ENCODE data around the gene CHRND. TPM values are rescaled to one million over a fixed set of nuclear protein-coding genes. Genes with fewer than 3 reads are reported as not detected.
A peak's percentile ranks its signal among the peaks of the same experiment; 100 is the strongest.

CHRND gene
- total and polyA plus RNA-seq, 12 donors = 0.07 to 0.39 (median 0.14) TPM; not detected in 7

GRCh38 chr2:232478571-232479340 lies 47.2 kb upstream of the CHRND start:
- H3K27me3 ChIP-seq = peaks cover 3% of the 10 kb centered on the region

GRCh38 chr2:232479341-232480200 lies 46.4 kb upstream of the CHRND start:
- Histone ChIP-seq H3K4me1 (replicated peaks in 1 of 2) (no peaks in the 10 kb centered on the region), H3K9me3 (replicated peaks in 1 of 3) (no peaks in the 10 kb centered on the region), H3K27ac (no peak overlapping the region), H3K27me3 (peaks cover 11% of the 10 kb centered on the region), H3K4me3 (no peak overlapping the region), H3K36me3 (replicated peaks in 1 of 2) (no peaks in the 10 kb centered on the region)
- intact Hi-C loops (cut with DNase I) = no loop called here
- peak in 1 of 7 donors; percentile 29 for DNase-seq
- TF ChIP-seq CTCF (IDR thresholded peaks at IDR 0.05) (peak in 1 of 6 experiments; percentile 5), POLR2A (IDR thresholded peaks at IDR 0.05) (no peak)
- WGBS, 4 donors = 67 to 78% (median 71%) methylated on average over 14 to 21 of the region's 21 CpGs

More at GRCh38 chr2:232478571-232479340, 47.2 kb upstream of the CHRND start:
- H3K4me1 ChIP-seq (replicated peaks in 1 of 2) = no peaks in the 10 kb centered on the region
- no peak overlapping the region for H3K4me3 ChIP-seq
- intact Hi-C loops (cut with DNase I) = no loop called here
- H3K27ac ChIP-seq = no peak overlapping the region
- peak in 1 of 7 donors; percentile 7 for DNase-seq
- TF ChIP-seq CTCF (IDR thresholded peaks at IDR 0.05) (no peak), POLR2A (IDR thresholded peaks at IDR 0.05) (no peak)
- no peaks in the 10 kb centered on the region for H3K9me3 ChIP-seq (replicated peaks in 1 of 3)
- WGBS, 4 donors = 79 to 85% (median 79%) methylated on average over 8 to 19 of the region's 19 CpGs
- no peaks in the 10 kb centered on the region for H3K36me3 ChIP-seq (replicated peaks in 1 of 2)

- no peak for TF ChIP-seq POLR2A (IDR thresholded peaks at IDR 0.05)
- no peak for TF ChIP-seq CTCF (IDR thresholded peaks at IDR 0.05)
- H3K36me3 ChIP-seq (replicated peaks in 1 of 2) = no peaks in the 10 kb centered on the region
- DNase-seq = peak in 1 of 7 donors; percentile 14
- no peaks in the 10 kb centered on the region for H3K9me3 ChIP-seq (replicated peaks in 1 of 3)
- peaks cover 20% of the 10 kb centered on the region for H3K27me3 ChIP-seq
- no peak overlapping the region for H3K27ac ChIP-seq
- intact Hi-C loops (cut with DNase I) = no loop called here
- no peak overlapping the region for H3K4me3 ChIP-seq
- 85 to 88% (median 86%) methylated on average over 3 to 26 of the region's 26 CpGs for WGBS, 4 donors
- no peaks in the 10 kb centered on the region for H3K4me1 ChIP-seq (replicated peaks in 1 of 2)
Observed at GRCh38 chr2:232480201-232481190, 45.5 kb upstream of the CHRND start.
